ENCODE measurements around the gene MYCL.

Gene MYCL

DNA sequence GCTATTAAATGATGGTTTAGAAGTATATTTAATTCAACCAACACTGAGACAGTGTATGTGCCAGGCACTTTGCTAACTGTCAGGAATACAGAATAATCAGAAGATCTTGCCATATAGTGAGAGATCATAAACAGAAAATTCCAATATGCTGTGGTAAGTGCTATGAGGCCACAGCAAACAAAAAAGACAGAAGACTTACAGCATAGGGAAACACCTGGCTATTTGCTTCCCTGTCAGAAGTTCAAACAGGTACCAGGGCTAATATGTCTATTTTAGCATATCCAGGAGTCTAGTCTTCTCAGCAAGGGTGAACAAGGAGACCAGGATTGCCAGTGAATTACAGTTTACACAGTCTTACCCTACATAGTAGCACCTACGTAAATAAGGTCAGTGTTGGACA lies 48.8 kb downstream of the MYCL start:
- H3K9me3 ChIP-seq (ENCODE audit: control insufficient read depth, low read length): no peaks in the 10 kb centered on the region
- DNase-seq: no peak
- peaks cover 16% of the 10 kb centered on the region for H3K36me3 ChIP-seq (ENCODE audit: control insufficient read depth, insufficient read depth, low read length)
- H3K27me3 ChIP-seq (replicated peaks; ENCODE audit: control insufficient read depth, insufficient read depth, low read length, poor library complexity, severe bottlenecking): no peaks in the 10 kb centered on the region
- H3K4me3 ChIP-seq (ENCODE audit: insufficient read depth, low read depth, low read length, poor library complexity, severe bottlenecking): no peak overlapping the region
- H3K4me1 ChIP-seq (ENCODE audit: control insufficient read depth, insufficient read depth, low read length, poor library complexity, severe bottlenecking): peaks cover 4% of the 10 kb centered on the region
- no peak overlapping the region for H3K27ac ChIP-seq (ENCODE audit: insufficient read depth, low read length, poor library complexity, severe bottlenecking)

GRCh38 chr1:39852214-39852791 lies 49.4 kb downstream of the MYCL start:
- DNase-seq: no peak
- H3K4me1 ChIP-seq (ENCODE audit: control insufficient read depth, insufficient read depth, low read length, poor library complexity, severe bottlenecking): peaks cover 4% of the 10 kb centered on the region
- H3K27ac ChIP-seq (ENCODE audit: insufficient read depth, low read length, poor library complexity, severe bottlenecking): no peak overlapping the region
- no peak overlapping the region for H3K4me3 ChIP-seq (ENCODE audit: insufficient read depth, low read depth, low read length, poor library complexity, severe bottlenecking)
- no peaks in the 10 kb centered on the region for H3K9me3 ChIP-seq (ENCODE audit: control insufficient read depth, low read length)
- no peaks in the 10 kb centered on the region for H3K27me3 ChIP-seq (replicated peaks; ENCODE audit: control insufficient read depth, insufficient read depth, low read length, poor library complexity, severe bottlenecking)
- H3K36me3 ChIP-seq (ENCODE audit: control insufficient read depth, insufficient read depth, low read length): peaks cover 16% of the 10 kb centered on the region

DNA sequence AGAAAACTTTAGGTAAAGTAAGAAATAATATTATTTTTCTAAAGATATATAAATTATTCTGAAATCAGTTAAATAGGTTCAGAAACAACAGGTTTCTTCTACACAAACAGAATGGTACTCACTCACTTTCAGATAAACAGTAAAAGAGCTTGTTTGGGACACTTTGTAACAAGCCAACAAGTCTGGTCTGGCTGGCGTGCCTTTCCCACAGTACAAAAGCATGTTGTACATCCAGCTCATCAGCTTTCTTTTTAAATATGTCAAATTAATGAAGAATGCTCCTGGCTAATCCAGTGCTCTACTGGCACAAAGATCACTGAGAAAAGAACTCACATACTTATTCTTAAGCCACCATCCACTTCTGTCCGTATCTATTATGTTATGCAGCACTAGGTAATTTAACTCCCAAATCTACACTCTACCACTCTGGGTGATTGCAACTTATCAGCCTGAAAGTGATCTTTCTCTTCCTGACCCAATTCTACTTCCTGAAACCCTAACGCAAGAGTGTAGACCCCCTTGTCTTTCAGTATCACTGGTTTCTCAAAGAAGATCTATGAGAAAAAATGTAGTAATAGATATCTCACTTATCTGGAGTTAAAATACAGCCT lies 51.0 kb downstream of the MYCL start:
- H3K27ac ChIP-seq (ENCODE audit: insufficient read depth, low read length, poor library complexity, severe bottlenecking): no peak overlapping the region
- no peaks in the 10 kb centered on the region for H3K9me3 ChIP-seq (ENCODE audit: control insufficient read depth, low read length)
- peaks cover 8% of the 10 kb centered on the region for H3K4me1 ChIP-seq (ENCODE audit: control insufficient read depth, insufficient read depth, low read length, poor library complexity, severe bottlenecking)
- DNase-seq: no peak
- no peaks in the 10 kb centered on the region for H3K27me3 ChIP-seq (replicated peaks; ENCODE audit: control insufficient read depth, insufficient read depth, low read length, poor library complexity, severe bottlenecking)
- no peak overlapping the region for H3K4me3 ChIP-seq (ENCODE audit: insufficient read depth, low read depth, low read length, poor library complexity, severe bottlenecking)
- peaks cover 13% of the 10 kb centered on the region for H3K36me3 ChIP-seq (ENCODE audit: control insufficient read depth, insufficient read depth, low read length)

DNA sequence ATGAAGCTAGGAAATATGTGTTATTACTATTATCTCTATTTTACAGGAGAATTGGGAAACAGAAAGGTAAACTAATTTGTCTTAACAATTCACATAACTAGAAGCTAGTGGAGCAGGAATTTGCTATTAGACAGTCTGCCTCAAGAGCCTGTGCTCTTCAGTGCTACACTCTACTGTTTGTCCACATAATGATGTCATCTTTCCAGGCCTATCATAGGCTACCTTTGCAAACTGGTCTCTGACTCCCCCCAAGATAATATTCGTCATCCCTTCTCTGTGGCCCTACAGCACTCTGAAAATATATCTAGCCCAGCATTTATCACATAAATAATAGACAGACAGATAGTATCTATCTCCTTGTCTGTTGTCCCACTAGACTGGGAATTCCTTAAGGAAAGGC lies 52.5 kb downstream of the MYCL start:
- H3K9me3 ChIP-seq (ENCODE audit: control insufficient read depth, low read length): no peaks in the 10 kb centered on the region
- H3K4me1 ChIP-seq (ENCODE audit: control insufficient read depth, insufficient read depth, low read length, poor library complexity, severe bottlenecking): peaks cover 23% of the 10 kb centered on the region
- H3K36me3 ChIP-seq (ENCODE audit: control insufficient read depth, insufficient read depth, low read length): peaks cover 9% of the 10 kb centered on the region
- H3K27me3 ChIP-seq (replicated peaks; ENCODE audit: control insufficient read depth, insufficient read depth, low read length, poor library complexity, severe bottlenecking): no peaks in the 10 kb centered on the region
- H3K27ac ChIP-seq (ENCODE audit: insufficient read depth, low read length, poor library complexity, severe bottlenecking): no peak overlapping the region
- DNase-seq: no peak
- H3K4me3 ChIP-seq (ENCODE audit: insufficient read depth, low read depth, low read length, poor library complexity, severe bottlenecking): no peak overlapping the region

- no peaks in the 10 kb centered on the region for H3K27me3 ChIP-seq (replicated peaks; ENCODE audit: control insufficient read depth, insufficient read depth, low read length, poor library complexity, severe bottlenecking)
- H3K27ac ChIP-seq (ENCODE audit: insufficient read depth, low read length, poor library complexity, severe bottlenecking): no peak overlapping the region
- H3K4me1 ChIP-seq (ENCODE audit: control insufficient read depth, insufficient read depth, low read length, poor library complexity, severe bottlenecking): peaks cover 33% of the 10 kb centered on the region
- H3K9me3 ChIP-seq (ENCODE audit: control insufficient read depth, low read length): no peaks in the 10 kb centered on the region
- H3K36me3 ChIP-seq (ENCODE audit: control insufficient read depth, insufficient read depth, low read length): peaks cover 6% of the 10 kb centered on the region
- H3K4me3 ChIP-seq (ENCODE audit: insufficient read depth, low read depth, low read length, poor library complexity, severe bottlenecking): no peak overlapping the region
- DNase-seq: no peak
These were observed 53.8 kb downstream of the MYCL start for GRCh38 chr1:39847940-39848339.

DNA sequence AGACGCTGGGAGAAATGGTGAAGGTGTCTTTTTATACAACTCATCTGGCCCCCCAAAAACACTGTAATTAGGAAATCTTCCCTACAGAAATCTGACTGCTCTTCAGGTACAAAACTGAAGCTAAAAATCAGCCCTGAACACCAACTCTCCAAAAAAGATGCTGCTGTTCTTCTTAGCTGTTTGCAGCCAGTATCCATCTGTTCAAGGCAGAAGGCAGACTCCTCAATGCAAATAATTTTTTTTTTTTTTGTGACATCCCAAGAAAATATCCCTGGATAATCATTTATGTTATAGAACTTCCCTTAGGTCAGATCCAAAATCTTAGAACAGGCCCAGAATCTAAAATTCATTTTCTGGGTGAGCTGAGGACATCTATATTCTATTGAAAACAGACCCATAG lies 54.9 kb downstream of the MYCL start:
- H3K4me1 ChIP-seq (ENCODE audit: control insufficient read depth, insufficient read depth, low read length, poor library complexity, severe bottlenecking): peaks cover 44% of the 10 kb centered on the region
- H3K9me3 ChIP-seq (ENCODE audit: control insufficient read depth, low read length): no peaks in the 10 kb centered on the region
- no peak for DNase-seq
- H3K27ac ChIP-seq (ENCODE audit: insufficient read depth, low read length, poor library complexity, severe bottlenecking): no peak overlapping the region
- H3K36me3 ChIP-seq (ENCODE audit: control insufficient read depth, insufficient read depth, low read length): peaks cover 6% of the 10 kb centered on the region
- no peak overlapping the region for H3K4me3 ChIP-seq (ENCODE audit: insufficient read depth, low read depth, low read length, poor library complexity, severe bottlenecking)
- H3K27me3 ChIP-seq (replicated peaks; ENCODE audit: control insufficient read depth, insufficient read depth, low read length, poor library complexity, severe bottlenecking): no peaks in the 10 kb centered on the region

DNA sequence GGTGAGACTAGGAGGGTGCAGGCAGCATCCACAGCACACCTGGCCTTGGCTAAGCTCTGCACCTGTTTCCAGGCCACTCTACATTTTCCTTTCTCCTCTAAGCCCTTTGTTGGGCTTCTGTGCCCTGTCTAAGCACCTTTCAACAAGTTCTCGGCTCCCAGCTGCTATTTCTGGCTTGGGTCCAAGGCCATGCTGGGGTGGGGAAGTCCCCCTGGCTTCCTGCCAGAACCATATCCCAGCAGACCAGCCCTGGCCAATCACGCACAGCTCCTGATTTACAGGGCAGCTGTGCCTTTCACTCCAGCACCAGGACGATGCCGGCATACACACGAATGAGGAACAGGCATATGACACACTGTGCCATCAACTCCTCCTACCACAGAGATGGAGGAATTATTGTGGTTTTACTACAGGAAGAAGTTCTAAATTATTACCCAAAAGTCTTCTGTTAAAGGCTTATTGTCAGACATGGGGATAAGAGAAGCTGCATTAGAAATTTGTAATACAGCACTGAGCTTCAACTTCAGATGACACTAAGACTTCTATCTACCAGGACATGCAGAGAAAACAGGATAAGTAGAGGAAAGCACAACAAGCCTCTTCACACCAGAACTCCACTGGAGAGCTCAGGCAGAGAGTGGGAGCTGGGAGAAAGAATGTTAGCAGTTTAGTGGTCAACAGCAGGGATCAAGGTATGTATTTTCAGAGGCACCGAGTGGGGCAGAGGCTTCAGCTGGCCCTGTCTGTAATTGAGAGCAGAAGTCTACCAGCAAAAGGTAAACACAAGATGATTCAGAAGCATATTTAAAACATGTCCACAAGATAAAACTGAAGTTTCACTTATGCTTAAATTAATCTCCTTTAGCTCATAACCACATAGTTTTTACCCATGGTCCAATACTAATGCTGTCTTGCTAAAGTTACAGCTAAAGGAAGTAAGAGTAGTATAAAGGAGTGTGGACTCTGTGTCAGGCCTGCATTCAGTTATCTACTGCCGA lies 55.8 kb downstream of the MYCL start:
- Histone ChIP-seq H3K9me3 (ENCODE audit: control insufficient read depth, low read length) (no peaks in the 10 kb centered on the region), H3K4me1 (ENCODE audit: control insufficient read depth, insufficient read depth, low read length, poor library complexity, severe bottlenecking) (peaks cover 46% of the 10 kb centered on the region), H3K27ac (ENCODE audit: insufficient read depth, low read length, poor library complexity, severe bottlenecking) (peak overlapping the region; percentile 75), H3K27me3 (replicated peaks; ENCODE audit: control insufficient read depth, insufficient read depth, low read length, poor library complexity, severe bottlenecking) (no peaks in the 10 kb centered on the region), H3K36me3 (ENCODE audit: control insufficient read depth, insufficient read depth, low read length) (peaks cover 9% of the 10 kb centered on the region), H3K4me3 (ENCODE audit: insufficient read depth, low read depth, low read length, poor library complexity, severe bottlenecking) (no peak overlapping the region)
- DNase-seq: peak; percentile 80 to 83 (median 83)

Measured in effector memory CD4-positive, alpha-beta T cell (primary cell).